K562 (cell line): Measurements from ENCODE around the gene ALG8. TPM values are rescaled to one million over a fixed set of nuclear protein-coding genes. Genes with fewer than 3 reads are reported as not detected.

Experiments used
- SAFB ChIP-seq: fragments of 200-400 bp; formaldehyde crosslinking; IDR thresholded peaks from 2 replicates; pipeline ENCODE4 v1.6.1; 2017; ENCODE audit warnings: low read depth, low read length, borderline replicate concordance
- SAFB2 ChIP-seq: fragments of 200-400 bp; formaldehyde crosslinking; IDR thresholded peaks from 2 replicates; pipeline ENCODE4 v1.6.1; 2018; ENCODE audit warnings: borderline replicate concordance, low read length, low read depth, moderate library complexity; ENCODE audit not compliant: severe bottlenecking
- ZNF347 ChIP-seq: fragments of 450-650 bp; formaldehyde crosslinking; IDR thresholded peaks from 2 replicates; pipeline ENCODE4 v1.4.0; 2020; ENCODE audit warnings: low read depth, mild to moderate bottlenecking, moderate library complexity
- polyA plus RNA-seq, 8 experiments: library from polyadenylated mRNA; depleted of rRNA in 4 of 8; stranded (reverse) in 5 of 8; unstranded in 3 of 8; fragments of >200 nt; fragmentation: Nextera tagmentation in 2 of 8; fragmentation: Illumina TruSeq in 1 of 8; extraction: Ambion mirVana in 2 of 8; extraction: Trizol in 1 of 8; gene quantifications; 2 replicates each; pipeline versions ENCODE4 v1.2.1 to v1.2.3, GENCODE V29; 2011 to 2014; ENCODE audit warnings: inconsistent platforms in 1 of 8, missing spikeins in 1 of 8
- total RNA-seq, 7 experiments: library from RNA; depleted of rRNA in 6 of 7; stranded (reverse); fragments of >200 nt in 6 of 7; fragmentation: Illumina TruSeq in 2 of 7; extraction: Trizol in 2 of 7; gene quantifications; 2 replicates each; pipeline versions ENCODE4 v1.2.1 to v1.2.3, GENCODE V29; 2011 to 2021; ENCODE audit warnings: low replicate concordance in 1 of 7
- TF ChIP-seq, protein P1 (sequence below): fragments of 450-650 bp; IDR thresholded peaks from 2 replicates; pipeline ENCODE4 v1.6.1; 2016; ENCODE audit warnings: mild to moderate bottlenecking, moderate library complexity
- TF ChIP-seq, protein P2 (sequence below): sonication (generic); formaldehyde crosslinking; IDR thresholded peaks from 2 replicates; pipeline ENCODE4 v1.8.1; 2022; ENCODE audit warnings: missing genetic modification reagents

ALG8 gene
- total and polyA plus RNA-seq, 9 of the 15 experiments (the other 6 are each of a cell fraction or from before 2014, with no cell fraction given): 59.3 to 189 (median 106) TPM

DNA sequence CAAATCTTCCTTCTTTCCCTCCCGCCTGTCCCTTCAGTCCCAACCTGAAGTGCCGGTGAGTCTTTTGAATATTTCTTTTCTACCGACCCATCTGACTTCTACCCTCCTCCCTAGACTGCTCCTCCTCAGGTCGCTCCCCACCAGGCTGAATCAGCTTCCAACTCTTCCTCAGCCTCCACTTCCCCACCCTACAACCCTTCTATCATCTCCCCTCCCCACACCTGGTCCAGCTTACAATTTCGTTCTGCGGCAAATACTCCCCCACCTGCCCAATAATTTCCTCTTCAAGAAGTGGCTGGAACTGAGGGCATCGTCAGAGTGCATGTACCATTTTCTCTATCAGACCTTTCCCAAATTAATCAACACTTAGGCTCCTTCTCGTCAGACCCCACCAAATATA is 57.3 kb downstream of the ALG8 start (continued):
- TF ChIP-seq, protein P1, sequence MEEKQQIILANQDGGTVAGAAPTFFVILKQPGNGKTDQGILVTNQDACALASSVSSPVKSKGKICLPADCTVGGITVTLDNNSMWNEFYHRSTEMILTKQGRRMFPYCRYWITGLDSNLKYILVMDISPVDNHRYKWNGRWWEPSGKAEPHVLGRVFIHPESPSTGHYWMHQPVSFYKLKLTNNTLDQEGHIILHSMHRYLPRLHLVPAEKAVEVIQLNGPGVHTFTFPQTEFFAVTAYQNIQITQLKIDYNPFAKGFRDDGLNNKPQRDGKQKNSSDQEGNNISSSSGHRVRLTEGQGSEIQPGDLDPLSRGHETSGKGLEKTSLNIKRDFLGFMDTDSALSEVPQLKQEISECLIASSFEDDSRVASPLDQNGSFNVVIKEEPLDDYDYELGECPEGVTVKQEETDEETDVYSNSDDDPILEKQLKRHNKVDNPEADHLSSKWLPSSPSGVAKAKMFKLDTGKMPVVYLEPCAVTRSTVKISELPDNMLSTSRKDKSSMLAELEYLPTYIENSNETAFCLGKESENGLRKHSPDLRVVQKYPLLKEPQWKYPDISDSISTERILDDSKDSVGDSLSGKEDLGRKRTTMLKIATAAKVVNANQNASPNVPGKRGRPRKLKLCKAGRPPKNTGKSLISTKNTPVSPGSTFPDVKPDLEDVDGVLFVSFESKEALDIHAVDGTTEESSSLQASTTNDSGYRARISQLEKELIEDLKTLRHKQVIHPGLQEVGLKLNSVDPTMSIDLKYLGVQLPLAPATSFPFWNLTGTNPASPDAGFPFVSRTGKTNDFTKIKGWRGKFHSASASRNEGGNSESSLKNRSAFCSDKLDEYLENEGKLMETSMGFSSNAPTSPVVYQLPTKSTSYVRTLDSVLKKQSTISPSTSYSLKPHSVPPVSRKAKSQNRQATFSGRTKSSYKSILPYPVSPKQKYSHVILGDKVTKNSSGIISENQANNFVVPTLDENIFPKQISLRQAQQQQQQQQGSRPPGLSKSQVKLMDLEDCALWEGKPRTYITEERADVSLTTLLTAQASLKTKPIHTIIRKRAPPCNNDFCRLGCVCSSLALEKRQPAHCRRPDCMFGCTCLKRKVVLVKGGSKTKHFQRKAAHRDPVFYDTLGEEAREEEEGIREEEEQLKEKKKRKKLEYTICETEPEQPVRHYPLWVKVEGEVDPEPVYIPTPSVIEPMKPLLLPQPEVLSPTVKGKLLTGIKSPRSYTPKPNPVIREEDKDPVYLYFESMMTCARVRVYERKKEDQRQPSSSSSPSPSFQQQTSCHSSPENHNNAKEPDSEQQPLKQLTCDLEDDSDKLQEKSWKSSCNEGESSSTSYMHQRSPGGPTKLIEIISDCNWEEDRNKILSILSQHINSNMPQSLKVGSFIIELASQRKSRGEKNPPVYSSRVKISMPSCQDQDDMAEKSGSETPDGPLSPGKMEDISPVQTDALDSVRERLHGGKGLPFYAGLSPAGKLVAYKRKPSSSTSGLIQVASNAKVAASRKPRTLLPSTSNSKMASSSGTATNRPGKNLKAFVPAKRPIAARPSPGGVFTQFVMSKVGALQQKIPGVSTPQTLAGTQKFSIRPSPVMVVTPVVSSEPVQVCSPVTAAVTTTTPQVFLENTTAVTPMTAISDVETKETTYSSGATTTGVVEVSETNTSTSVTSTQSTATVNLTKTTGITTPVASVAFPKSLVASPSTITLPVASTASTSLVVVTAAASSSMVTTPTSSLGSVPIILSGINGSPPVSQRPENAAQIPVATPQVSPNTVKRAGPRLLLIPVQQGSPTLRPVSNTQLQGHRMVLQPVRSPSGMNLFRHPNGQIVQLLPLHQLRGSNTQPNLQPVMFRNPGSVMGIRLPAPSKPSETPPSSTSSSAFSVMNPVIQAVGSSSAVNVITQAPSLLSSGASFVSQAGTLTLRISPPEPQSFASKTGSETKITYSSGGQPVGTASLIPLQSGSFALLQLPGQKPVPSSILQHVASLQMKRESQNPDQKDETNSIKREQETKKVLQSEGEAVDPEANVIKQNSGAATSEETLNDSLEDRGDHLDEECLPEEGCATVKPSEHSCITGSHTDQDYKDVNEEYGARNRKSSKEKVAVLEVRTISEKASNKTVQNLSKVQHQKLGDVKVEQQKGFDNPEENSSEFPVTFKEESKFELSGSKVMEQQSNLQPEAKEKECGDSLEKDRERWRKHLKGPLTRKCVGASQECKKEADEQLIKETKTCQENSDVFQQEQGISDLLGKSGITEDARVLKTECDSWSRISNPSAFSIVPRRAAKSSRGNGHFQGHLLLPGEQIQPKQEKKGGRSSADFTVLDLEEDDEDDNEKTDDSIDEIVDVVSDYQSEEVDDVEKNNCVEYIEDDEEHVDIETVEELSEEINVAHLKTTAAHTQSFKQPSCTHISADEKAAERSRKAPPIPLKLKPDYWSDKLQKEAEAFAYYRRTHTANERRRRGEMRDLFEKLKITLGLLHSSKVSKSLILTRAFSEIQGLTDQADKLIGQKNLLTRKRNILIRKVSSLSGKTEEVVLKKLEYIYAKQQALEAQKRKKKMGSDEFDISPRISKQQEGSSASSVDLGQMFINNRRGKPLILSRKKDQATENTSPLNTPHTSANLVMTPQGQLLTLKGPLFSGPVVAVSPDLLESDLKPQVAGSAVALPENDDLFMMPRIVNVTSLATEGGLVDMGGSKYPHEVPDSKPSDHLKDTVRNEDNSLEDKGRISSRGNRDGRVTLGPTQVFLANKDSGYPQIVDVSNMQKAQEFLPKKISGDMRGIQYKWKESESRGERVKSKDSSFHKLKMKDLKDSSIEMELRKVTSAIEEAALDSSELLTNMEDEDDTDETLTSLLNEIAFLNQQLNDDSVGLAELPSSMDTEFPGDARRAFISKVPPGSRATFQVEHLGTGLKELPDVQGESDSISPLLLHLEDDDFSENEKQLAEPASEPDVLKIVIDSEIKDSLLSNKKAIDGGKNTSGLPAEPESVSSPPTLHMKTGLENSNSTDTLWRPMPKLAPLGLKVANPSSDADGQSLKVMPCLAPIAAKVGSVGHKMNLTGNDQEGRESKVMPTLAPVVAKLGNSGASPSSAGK: no peak
- TF ChIP-seq, protein P2, sequence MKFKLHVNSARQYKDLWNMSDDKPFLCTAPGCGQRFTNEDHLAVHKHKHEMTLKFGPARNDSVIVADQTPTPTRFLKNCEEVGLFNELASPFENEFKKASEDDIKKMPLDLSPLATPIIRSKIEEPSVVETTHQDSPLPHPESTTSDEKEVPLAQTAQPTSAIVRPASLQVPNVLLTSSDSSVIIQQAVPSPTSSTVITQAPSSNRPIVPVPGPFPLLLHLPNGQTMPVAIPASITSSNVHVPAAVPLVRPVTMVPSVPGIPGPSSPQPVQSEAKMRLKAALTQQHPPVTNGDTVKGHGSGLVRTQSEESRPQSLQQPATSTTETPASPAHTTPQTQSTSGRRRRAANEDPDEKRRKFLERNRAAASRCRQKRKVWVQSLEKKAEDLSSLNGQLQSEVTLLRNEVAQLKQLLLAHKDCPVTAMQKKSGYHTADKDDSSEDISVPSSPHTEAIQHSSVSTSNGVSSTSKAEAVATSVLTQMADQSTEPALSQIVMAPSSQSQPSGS: no peak
- TF ChIP-seq ZNF347 (no peak), SAFB2 (no peak), SAFB (no peak)
